Measurements from ENCODE around the gene RET.

GRCh38 chr10:43153901-43154300, 77.0 kb downstream of the RET start:
- TF ChIP-seq, protein P1, sequence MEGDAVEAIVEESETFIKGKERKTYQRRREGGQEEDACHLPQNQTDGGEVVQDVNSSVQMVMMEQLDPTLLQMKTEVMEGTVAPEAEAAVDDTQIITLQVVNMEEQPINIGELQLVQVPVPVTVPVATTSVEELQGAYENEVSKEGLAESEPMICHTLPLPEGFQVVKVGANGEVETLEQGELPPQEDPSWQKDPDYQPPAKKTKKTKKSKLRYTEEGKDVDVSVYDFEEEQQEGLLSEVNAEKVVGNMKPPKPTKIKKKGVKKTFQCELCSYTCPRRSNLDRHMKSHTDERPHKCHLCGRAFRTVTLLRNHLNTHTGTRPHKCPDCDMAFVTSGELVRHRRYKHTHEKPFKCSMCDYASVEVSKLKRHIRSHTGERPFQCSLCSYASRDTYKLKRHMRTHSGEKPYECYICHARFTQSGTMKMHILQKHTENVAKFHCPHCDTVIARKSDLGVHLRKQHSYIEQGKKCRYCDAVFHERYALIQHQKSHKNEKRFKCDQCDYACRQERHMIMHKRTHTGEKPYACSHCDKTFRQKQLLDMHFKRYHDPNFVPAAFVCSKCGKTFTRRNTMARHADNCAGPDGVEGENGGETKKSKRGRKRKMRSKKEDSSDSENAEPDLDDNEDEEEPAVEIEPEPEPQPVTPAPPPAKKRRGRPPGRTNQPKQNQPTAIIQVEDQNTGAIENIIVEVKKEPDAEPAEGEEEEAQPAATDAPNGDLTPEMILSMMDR (IDR thresholded peaks at IDR 0.05), result no peak
- TF ChIP-seq SIN3A (IDR thresholded peaks at IDR 0.05; ENCODE audit: borderline replicate concordance, insufficient read depth, low read depth, low read length), result no peak
- TF ChIP-seq, protein P2, sequence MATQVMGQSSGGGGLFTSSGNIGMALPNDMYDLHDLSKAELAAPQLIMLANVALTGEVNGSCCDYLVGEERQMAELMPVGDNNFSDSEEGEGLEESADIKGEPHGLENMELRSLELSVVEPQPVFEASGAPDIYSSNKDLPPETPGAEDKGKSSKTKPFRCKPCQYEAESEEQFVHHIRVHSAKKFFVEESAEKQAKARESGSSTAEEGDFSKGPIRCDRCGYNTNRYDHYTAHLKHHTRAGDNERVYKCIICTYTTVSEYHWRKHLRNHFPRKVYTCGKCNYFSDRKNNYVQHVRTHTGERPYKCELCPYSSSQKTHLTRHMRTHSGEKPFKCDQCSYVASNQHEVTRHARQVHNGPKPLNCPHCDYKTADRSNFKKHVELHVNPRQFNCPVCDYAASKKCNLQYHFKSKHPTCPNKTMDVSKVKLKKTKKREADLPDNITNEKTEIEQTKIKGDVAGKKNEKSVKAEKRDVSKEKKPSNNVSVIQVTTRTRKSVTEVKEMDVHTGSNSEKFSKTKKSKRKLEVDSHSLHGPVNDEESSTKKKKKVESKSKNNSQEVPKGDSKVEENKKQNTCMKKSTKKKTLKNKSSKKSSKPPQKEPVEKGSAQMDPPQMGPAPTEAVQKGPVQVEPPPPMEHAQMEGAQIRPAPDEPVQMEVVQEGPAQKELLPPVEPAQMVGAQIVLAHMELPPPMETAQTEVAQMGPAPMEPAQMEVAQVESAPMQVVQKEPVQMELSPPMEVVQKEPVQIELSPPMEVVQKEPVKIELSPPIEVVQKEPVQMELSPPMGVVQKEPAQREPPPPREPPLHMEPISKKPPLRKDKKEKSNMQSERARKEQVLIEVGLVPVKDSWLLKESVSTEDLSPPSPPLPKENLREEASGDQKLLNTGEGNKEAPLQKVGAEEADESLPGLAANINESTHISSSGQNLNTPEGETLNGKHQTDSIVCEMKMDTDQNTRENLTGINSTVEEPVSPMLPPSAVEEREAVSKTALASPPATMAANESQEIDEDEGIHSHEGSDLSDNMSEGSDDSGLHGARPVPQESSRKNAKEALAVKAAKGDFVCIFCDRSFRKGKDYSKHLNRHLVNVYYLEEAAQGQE (IDR thresholded peaks at IDR 0.05; ENCODE audit: insufficient read depth in 1 of 2, low read depth in 2 of 2, low read length in 1 of 2), result no peak

All from Panc1 (cell line).